Aorta (tissue), 5 donors: ENCODE measurements around the gene ACER1. TPM values are rescaled to one million over a fixed set of nuclear protein-coding genes. Genes with fewer than 3 reads are reported as not detected.
"Not testable (repeated sequence)": the region's sequence is repeated elsewhere in the genome, so short reads cannot be mapped to it uniquely, and the experiment has no call there.

Experiments used
- ATAC-seq: fragments of 200-7000 bp; cut with Tn5 transposase; one replicate; pipeline ENCODE4 v1.9.1; 2022; ENCODE audit warnings: moderate library complexity; ENCODE audit not compliant: low FRiP score
- DNase-seq, 2 donors: peaks; one replicate each; pipeline ENCODE4 v3.0.0-alpha.2; 2020
- H3K27ac ChIP-seq, 2 donors: one replicate each; pipeline ENCODE4 v1.5.1; 2013; ENCODE audit warnings: low read length in 2 of 2, mild to moderate bottlenecking in 2 of 2, moderate library complexity in 2 of 2, control low read depth in 1 of 2, inconsistent platforms in 1 of 2, low read depth in 1 of 2
- H3K27me3 ChIP-seq, 2 donors: one replicate each; pipeline ENCODE4 v1.6.1; 2013; ENCODE audit warnings: control low read depth in 1 of 2, low read length in 1 of 2, mild to moderate bottlenecking in 1 of 2, moderate library complexity in 1 of 2; ENCODE audit not compliant: insufficient read depth in 2 of 2, control insufficient read depth in 1 of 2
- H3K36me3 ChIP-seq, 2 donors: one replicate each; pipeline ENCODE4 v1.6.1; 2013; ENCODE audit warnings: control low read depth in 1 of 2, low read length in 1 of 2, mild to moderate bottlenecking in 1 of 2; ENCODE audit not compliant: insufficient read depth in 2 of 2, control insufficient read depth in 1 of 2
- H3K4me1 ChIP-seq, 2 donors: one replicate each; pipeline ENCODE4 v1.6.1; 2013; ENCODE audit warnings: low read length in 2 of 2, control low read depth in 1 of 2, mild to moderate bottlenecking in 1 of 2, moderate library complexity in 1 of 2; ENCODE audit not compliant: insufficient read depth in 2 of 2, control insufficient read depth in 1 of 2
- H3K4me3 ChIP-seq, 2 donors: one replicate each; pipeline ENCODE4 v1.5.1; 2013; ENCODE audit warnings: low read length in 2 of 2, control low read depth in 1 of 2, mild to moderate bottlenecking in 1 of 2
- H3K9me3 ChIP-seq: one replicate; pipeline ENCODE4 v1.6.1; 2013; ENCODE audit warnings: mild to moderate bottlenecking, low read length; ENCODE audit not compliant: control insufficient read depth
- WGBS, 2 donors: extraction: QIAGEN DNeasy Blood & Tissue Kit; methylation state at CpG; one replicate each; pipeline ENCODE4 v1.1.7; 2013; 5-methylcytosine and 5-hydroxymethylcytosine counted together
- intact Hi-C, 2 donors: fragments of 100-400 bp; cut with DNase I; formaldehyde crosslinking; loops; one replicate each; pipeline versions ENCODE4 v1.14.2 to v1.15.0; 2022
- polyA plus RNA-seq, 2 donors: library from polyadenylated mRNA; stranded (reverse); fragments of 200-250 nt; gene quantifications; one replicate each; pipeline ENCODE4 v1.2.3, GENCODE V29; 2013
- total RNA-seq, 2 donors: library from RNA; stranded (reverse); fragmentation: NEBNext Ultra II Directional; extraction: Animal tissue kit (Norgen Biotek cat#: 25700); gene quantifications; one replicate each; pipeline ENCODE4 v1.2.1, GENCODE V29; 2021
- donor health status: healthy with polysubstance abuse.
- donor health status: Bipolar disorder and iron deficiency.
- donor health status: DM: no; HTN: no; CAD: no.
- donor health status: DM: no; HTN: no; CAD: no.
- donor health status: DM: yes; HTN: yes; CAD: no.

The ACER1 gene
- total and polyA plus RNA-seq, 4 donors: 0.10 TPM; not detected in 3

DNA sequence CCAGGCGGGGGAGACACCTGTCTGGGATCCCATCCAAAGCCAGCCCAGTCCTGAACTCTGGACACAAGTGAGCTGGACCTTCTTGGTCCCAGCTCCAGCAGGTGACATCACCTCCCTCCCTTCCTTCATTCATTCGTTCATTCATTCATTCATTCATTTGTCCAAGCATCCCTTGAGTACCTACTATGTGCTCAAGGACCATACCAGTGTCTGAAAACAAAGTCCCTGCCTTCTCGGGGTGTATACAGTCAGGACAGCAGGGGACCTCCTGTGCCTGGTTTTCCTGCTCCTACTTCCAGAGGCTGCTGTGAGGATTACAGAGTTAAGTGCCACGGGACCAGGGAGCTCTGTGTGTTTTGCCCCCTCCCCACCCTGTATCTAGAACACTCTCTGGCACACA, 14.0 kb downstream of the ACER1 start:
- H3K36me3 ChIP-seq: no peaks in the 10 kb centered on the region
- no peak for DNase-seq
- no peak overlapping the region for H3K4me3 ChIP-seq
- no peaks in the 10 kb centered on the region for H3K9me3 ChIP-seq
- H3K27me3 ChIP-seq: no peaks in the 10 kb centered on the region
- WGBS, 2 donors: 40 to 44% methylated on average over 4 of the region's 4 CpGs
- H3K4me1 ChIP-seq: no peaks in the 10 kb centered on the region
- no peak for ATAC-seq
- H3K27ac ChIP-seq: no peak overlapping the region
- intact Hi-C loops: no loop called here

DNA sequence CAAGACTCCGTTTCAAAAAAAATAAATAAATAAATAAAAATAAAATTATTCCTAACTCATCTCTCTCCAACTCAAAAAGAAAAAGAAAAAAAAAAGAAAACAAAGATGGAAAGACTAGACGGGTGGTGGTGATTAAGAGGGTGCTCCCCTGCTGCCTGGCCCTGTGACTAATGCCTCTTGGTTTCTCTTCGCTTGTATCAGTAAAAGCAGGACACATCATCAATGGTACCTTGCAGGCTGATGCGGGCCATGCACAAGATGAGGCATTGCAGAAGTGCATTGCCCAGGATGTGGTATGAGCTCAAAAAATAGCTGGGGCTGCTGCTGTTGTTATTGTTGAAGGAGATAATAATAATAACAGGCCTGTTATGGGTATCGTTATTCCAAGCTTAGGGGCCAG, 14.6 kb downstream of the ACER1 start:
- Histone ChIP-seq H3K9me3 (peaks cover under 1% of the 10 kb centered on the region), H3K4me3 (no peak overlapping the region), H3K27ac (no peak overlapping the region), H3K4me1 (no peaks in the 10 kb centered on the region), H3K27me3 (no peaks in the 10 kb centered on the region), H3K36me3 (no peaks in the 10 kb centered on the region)
- 70 to 73% methylated on average over 5 of the region's 5 CpGs for WGBS, 2 donors
- DNase-seq: no peak
- ATAC-seq: no peak
- intact Hi-C loops: no loop called here

DNA sequence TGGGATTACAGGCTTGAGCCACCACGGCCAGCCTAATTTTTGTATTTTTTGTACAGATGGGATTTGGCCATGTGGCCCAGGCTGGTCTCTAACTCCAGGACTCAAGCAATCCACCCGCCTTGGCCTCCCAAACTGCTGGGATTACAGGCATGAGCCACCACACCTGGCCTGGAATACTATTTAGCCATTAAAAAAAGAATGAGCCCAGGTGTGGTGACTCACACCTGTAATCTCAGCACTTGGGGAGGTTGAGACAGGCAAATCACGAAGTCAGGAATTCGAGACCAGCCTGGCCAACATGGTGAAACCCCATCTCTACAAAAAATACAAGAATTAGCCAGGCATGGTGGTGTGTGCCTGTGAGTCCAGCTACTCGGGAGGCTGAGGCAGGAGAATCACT, 17.8 kb downstream of the ACER1 start:
- H3K36me3 ChIP-seq, H3K9me3 ChIP-seq, H3K27me3 ChIP-seq, H3K4me1 ChIP-seq, H3K4me3 ChIP-seq, intact Hi-C loops, H3K27ac ChIP-seq, ATAC-seq: not testable (repeated sequence)
- WGBS, 2 donors: 84 to 85% methylated on average over 5 of the region's 5 CpGs
- DNase-seq: peak in 1 of 2 donors; percentile 8

DNA sequence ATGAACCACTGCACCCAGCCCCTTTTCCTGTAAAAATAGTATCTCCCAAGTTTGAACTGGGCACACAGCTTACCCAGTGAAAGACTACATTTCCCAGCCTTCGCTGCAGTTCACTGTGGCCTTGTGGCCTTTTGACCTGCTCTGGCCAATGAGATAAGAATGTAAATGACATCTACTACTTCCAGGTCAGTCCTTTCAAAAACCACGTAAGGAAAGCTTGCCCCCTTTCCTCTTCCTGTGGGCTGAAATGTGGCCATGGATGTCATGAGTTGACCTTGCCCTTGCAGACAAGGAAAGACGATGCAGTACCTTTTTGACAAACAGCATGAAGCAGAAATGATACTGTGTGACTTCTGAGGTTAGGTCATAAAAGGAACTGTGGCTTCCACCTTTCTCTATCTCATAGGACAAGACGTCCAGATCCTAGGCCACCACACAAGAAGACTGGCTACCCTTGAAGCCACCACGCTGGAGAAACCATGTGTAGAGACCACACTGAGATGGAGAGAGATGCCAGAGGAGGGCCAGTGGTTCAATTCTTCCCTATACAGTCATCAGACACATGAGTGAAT, 19.9 kb downstream of the ACER1 start:
- WGBS, 2 donors: 73 to 77% methylated on average over 5 of the region's 5 CpGs
- ATAC-seq (no peak), DNase-seq (peak in 1 of 2 donors; percentile 7)
- no peaks in the 10 kb centered on the region for H3K27me3 ChIP-seq
- H3K27ac ChIP-seq: no peak overlapping the region
- peaks cover 6% of the 10 kb centered on the region for H3K9me3 ChIP-seq
- no peaks in the 10 kb centered on the region for H3K4me1 ChIP-seq
- H3K4me3 ChIP-seq: no peak overlapping the region
- intact Hi-C loops: no loop called here
- H3K36me3 ChIP-seq: no peaks in the 10 kb centered on the region

DNA sequence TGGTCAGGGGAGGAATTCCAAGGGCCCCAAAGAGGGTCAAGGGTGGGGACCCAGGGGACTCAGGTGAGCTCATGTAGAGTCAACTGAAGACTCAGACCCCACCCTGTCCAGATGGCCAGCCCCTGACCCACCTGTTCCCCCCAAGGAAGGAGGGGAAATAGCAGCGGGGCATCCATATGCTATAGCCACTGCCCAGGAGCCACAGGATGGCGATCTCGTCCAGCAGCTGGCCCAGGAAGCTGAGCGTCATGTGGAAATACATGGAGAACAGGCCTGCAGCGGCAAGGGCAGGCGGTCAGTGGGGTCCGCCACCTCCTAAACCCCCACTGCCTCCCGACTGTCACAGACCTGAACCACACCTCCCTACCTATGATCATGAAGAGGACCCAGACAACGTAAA, 21.4 kb downstream of the ACER1 start:
- Histone ChIP-seq H3K4me1 (no peaks in the 10 kb centered on the region), H3K36me3 (no peaks in the 10 kb centered on the region), H3K4me3 (no peak overlapping the region), H3K9me3 (peaks cover 6% of the 10 kb centered on the region), H3K27me3 (no peaks in the 10 kb centered on the region), H3K27ac (no peak overlapping the region)
- ATAC-seq: no peak
- WGBS, 2 donors: 65 to 68% methylated on average over 9 of the region's 9 CpGs
- DNase-seq: no peak
- intact Hi-C loops: no loop called here

DNA sequence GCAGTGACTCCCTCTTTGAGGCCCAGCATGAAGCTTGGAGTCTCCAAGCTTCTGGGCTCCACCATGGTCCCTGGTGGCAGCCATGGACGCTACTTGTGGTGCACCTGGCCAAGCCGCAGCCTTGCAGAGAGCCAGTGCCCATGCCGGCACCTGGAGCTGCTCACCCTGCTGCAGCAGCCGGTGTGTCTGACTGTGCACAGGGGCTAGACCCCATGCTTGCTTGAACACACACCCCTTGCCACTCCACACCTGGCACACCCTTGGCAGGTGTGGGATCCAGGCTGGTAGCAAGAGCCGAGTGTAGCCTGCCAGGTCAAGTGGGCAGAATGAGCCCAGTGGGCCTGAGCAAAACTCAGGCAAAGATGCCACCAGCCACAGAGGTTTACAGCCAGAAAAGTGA, 35.0 kb downstream of the ACER1 start:
- intact Hi-C loops: loop anchor here in 1 of 2 donors (5.0 kb wide), 1 partner anchor 81 kb away; no protein-coding TSS in a partner anchor
- H3K36me3 ChIP-seq: no peaks in the 10 kb centered on the region
- no peaks in the 10 kb centered on the region for H3K27me3 ChIP-seq
- H3K4me3 ChIP-seq: no peak overlapping the region
- no peak overlapping the region for H3K27ac ChIP-seq
- 93 to 94% methylated on average over 5 of the region's 5 CpGs for WGBS, 2 donors
- H3K9me3 ChIP-seq: peaks cover 2% of the 10 kb centered on the region
- no peak for ATAC-seq
- H3K4me1 ChIP-seq: no peaks in the 10 kb centered on the region
- DNase-seq: peak in 1 of 2 donors; percentile 43

DNA sequence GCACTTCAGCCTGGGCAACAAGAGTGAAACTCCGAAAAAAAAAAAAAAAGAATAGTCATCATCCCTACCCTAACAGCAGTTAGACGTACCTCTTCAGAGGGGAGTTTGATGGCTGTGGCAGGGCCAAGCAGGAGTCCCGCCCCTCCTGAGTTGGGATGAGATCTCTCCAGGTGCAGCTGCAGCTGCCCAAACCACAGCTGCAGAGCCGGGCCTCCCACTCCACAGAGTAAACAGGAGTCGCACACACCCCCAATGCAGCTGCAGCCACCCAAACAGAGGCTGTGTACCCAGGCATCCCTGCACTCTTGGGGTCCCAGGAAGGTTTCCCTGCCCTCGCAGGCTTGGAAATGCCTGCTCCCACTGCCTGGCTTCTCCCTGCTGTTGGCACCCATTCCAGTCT, 36.2 kb downstream of the ACER1 start:
- peak in 1 of 2 donors; percentile 66 for DNase-seq
- Histone ChIP-seq H3K9me3 (peaks cover 10% of the 10 kb centered on the region), H3K4me3 (no peak overlapping the region), H3K27me3 (no peaks in the 10 kb centered on the region), H3K36me3 (no peaks in the 10 kb centered on the region), H3K4me1 (no peaks in the 10 kb centered on the region), H3K27ac (no peak overlapping the region)
- no peak for ATAC-seq
- 62 to 65% methylated on average over 6 of the region's 6 CpGs for WGBS, 2 donors
- intact Hi-C loops: loop anchor here in 1 of 2 donors (5.0 kb wide), 1 partner anchor 80 kb away; no protein-coding TSS in a partner anchor

DNA sequence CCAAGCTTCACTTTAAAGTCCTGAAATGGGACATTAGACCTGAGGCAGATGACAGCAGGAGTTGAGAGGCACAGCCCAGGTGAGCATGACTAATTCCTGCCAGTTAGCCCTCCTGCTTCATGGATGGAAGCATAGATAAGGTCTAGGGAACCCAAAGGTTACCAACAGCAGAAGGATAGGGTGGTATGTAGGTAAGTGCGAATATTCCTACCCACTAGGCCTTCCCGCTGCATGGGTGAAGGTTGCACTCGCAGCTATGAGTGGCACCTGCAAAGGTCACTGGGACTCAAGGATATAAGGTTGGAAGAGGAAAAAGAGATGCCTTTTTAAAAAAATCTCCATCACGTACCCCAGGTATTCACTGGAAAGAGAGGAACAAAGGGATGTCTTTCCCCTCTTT, 41.4 kb downstream of the ACER1 start:
- Histone ChIP-seq H3K36me3 (no peaks in the 10 kb centered on the region), H3K27ac (no peak overlapping the region), H3K27me3 (no peaks in the 10 kb centered on the region), H3K9me3 (peaks cover 29% of the 10 kb centered on the region), H3K4me3 (no peak overlapping the region), H3K4me1 (no peaks in the 10 kb centered on the region)
- no peak for DNase-seq
- ATAC-seq: no peak
- 59 to 64% methylated on average over 4 of the region's 4 CpGs for WGBS, 2 donors
- intact Hi-C loops: no loop called here

DNA sequence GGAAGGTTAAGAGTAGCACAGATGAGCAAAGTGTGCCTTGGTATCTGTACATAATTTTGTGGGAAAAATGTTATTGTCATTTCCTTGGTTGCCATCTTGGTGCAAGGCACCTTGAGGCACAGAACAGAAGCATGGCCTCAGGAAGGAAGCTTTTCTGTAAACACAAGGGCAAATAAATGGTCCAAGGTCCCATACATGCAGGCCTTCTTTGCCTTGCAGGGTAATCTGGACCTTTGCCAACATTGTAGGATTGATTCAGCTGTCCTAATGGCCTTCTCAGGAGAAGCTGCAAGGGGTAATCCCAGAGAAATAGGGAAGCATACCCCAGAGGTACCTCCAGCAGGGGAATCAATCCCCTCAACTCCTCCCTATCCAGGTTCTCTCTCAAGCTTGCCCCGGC, 44.7 kb downstream of the ACER1 start:
- Histone ChIP-seq H3K27ac (no peak overlapping the region), H3K4me1 (no peaks in the 10 kb centered on the region), H3K36me3 (no peaks in the 10 kb centered on the region), H3K4me3 (no peak overlapping the region), H3K9me3 (peaks cover 34% of the 10 kb centered on the region), H3K27me3 (no peaks in the 10 kb centered on the region)
- DNase-seq (no peak), ATAC-seq (no peak)
- WGBS, 2 donors: 83 to 94% methylated on average over 1 of the region's 1 CpG
- intact Hi-C loops: no loop called here
